DMS79 (cell line): Measurements from ENCODE around the gene BEAN1.

Experiments used
- DNase-seq: peaks from one replicate; lab custom pipeline; 2025; lab: John Stamatoyannopoulos, UW

BEAN1 gene

DNA sequence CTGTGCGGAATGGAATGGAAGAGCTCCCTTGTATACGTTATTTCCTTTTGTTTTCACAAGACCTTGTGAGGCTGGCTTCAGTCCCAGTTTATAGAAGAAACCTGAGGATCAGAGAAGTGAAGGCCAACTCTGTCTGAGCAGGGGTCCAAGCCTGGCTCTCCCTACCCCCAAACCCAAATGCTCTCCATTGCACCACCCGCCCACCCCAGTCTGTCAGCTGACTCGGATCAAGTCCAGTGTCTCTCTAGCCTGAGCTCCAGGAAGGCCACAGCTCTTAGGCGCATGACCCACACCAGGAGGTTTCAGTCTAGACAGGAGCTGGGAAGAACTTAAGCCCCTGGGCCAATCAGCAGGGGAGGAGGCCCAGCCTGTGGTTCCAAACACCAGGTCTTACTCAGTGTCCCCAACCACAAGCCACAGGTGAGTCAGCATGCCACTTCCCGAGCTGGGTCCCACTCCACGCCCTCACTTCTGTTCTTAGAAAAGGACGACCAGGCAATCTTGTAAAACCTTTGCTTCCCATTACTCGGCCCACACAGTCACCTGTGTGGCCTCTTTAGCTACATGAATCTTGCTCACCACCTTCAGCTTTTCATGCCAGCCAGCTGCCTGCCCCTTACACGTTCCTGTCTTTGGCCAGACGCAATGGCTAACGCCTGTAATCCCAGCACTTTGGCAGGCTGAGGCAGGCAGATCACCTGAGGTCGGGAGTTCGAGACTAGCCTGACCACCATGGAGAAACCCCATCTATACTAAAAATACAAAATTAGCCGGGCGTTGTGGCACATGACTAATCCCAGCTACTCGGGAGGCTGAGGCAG lies 95.1 kb downstream of the BEAN1 start:
- no peak for DNase-seq

DNA sequence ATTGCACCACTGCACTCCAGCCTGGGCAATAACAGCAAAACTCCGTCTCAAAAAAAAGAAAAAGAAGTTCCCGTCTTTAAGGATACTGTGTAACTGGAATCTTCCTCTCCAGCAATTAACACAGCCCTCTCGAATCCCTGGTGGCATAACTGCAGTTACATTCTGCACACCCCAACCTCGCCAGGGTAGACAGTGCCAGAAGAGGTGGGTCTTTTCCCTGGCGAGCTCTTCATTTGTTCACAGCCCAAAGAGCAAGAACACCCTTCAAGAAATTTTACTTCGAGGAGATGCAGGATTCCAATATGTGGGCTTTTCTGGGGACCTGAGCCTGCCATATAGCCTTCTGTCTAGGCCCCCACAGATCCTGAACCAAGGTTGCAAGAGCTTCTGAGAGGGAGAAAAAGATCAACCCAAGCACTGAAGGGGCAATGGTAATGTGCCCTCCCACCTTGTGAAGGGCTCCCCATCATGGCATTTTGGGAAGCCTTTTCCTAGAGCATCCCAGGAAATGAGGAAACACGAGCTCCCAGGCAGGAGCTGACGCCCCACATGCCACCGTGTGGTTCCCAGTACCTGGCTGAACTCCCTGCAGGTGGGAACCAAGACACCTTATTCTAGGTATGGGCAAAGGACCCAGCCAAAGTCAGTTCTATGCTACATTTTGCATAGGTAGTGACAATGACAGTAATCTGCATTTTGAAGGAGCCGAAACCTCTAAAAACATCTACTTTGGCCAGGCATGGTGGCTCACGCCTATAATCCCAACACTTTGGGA lies 95.9 kb downstream of the BEAN1 start:
- no peak for DNase-seq

DNA sequence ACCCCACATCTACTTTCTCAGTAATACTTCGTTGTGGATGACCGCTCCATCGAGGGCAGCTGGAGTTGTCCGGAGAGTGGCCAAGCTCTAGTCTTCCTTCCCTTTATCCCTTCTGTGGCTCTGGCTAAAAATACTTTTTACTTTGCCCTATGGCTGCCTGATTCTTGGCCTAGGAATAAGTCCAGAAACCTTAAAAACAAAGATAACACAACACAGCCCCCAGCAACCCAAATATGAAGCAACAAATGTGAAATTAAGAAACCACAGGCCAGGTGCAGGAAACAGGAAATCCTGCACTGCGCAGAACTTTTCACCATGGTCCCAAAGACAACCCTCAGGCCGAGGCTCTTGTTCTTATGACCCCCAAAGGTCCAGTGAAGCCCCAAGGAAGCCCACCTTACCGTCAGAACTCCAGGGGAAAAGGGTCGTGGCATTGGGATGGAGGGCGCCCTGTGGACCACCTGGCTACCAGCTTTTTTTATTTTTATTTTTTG lies 96.8 kb downstream of the BEAN1 start:
- no peak for DNase-seq

DNA sequence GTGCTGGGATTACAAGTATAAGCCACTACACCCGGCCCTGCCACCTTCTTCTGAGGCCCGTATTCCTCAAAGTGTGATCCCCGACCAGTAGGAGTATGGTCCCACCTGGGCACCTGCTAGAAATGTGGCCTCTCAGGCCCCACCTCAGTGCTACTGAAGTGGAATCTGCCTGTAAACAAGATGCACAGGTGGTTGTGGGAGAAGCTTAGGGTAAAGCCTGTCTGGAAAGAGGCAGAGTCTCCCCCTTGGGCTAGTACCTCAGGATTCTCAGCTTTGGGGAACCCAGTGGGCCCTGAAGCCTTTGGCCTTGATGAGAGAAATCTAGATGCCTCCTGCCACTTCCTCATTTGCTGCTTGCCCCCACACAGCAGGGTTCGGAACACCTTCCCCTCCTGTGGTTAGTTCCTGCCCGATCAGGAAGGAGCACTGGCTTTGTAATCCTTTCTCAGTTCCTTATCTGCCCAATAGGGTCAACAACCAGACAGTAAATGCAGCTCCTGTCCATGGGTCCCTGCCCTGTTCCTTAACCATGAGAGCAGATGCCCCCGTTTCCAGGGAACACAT lies 97.6 kb downstream of the BEAN1 start:
- DNase-seq: no peak

DNA sequence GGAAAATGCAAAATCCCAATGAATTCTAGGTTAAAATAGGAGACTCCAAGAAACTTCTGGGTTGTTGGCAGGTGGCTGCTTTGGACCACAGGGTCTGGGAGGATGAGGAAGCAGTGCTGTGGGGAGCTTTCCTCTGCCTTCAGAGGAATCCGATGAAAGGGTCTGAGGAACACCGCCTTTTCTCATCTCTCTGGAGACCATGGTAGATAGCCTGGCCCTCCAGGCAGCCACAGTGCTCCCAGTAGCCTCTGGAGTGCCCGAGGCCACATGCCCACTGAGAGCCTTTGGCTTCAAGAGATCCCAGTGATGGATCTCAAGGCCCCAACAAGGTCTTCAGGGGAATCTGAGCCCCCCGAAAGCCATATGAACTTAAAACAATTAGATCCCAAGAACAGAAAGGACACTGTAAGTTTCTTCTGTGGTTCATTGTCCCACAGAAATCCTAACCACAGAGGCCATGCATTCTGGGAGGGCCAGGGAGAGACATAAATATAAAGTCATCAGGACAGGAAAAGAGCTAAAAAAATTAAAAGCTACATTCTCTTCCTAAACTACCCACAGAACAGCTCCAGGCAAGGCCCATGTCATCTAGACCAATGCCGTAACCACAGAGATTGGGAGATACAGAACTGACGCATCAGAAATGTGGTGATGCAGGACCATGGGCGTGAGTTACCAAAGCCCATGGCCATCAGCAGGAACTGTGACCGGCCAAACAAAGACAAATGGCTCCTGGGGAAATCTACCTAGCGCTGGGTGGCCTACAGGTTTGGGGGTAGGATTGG lies 98.5 kb downstream of the BEAN1 start:
- no peak for DNase-seq

DNA sequence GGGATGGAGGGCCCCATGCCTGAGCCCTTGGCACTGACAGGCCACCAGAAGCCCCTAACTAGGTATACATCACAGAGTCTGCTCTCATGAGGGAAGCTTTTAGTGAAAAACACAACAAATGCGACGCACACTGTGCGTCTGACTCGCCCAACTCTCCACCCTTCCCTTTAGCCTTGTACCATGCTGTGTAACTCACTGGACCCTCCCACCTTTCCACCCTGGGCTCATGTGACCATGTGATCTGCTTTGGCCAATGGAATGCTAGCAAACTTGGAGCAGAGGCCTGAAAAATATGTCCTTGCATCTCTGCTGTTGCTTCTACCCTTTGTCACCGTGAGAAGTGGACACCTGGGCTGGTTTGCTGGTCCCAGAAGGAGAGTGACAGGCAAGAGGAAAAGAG lies 101.2 kb downstream of the BEAN1 start:
- DNase-seq: no peak

DNA sequence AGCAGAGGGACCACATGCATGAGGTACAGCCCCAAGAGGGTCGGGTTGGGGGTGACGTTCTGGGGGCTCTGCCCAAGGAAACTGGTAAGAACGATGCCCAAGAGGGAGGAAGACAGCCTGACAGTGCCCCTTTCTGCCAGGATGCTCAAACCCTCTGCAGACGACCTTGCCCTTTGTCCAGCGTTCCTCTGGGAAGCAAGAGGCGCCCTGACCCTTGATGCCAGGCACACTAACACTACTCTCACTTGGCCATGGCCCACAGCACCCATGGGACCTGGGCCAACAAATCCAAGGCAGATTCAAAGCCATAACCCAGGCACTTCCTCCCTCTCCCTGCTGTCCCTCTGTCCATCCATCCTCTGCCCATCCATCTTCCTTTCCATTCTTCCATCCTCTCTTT lies 102.4 kb downstream of the BEAN1 start:
- no peak for DNase-seq
